ENCODE data around the gene SLCO2A1.

Gene SLCO2A1

GRCh38 chr3:133895208-133896001 is 134.3 kb downstream of the SLCO2A1 start, which contains the start of gene RAB6B:
RAB6B (minus strand) TSS chr3:133895882; CDS start chr3:133895466, 416 bp downstream.
- no peak for DNase-seq

- no peak for DNase-seq
Measured at GRCh38 chr3:133894353-133895207, 135.1 kb downstream of the SLCO2A1 start.

GRCh38 chr3:133893683-133894352 is 135.9 kb downstream of the SLCO2A1 start:
- DNase-seq, result no peak

GRCh38 chr3:133892541-133893231 is 137.0 kb downstream of the SLCO2A1 start:
- no peak for DNase-seq

- DNase-seq, result no peak
Measured at GRCh38 chr3:133891662-133892378, 137.9 kb downstream of the SLCO2A1 start.

GRCh38 chr3:133890972-133891644 is 138.6 kb downstream of the SLCO2A1 start:
- no peak for DNase-seq

- no peak for DNase-seq
Measured at GRCh38 chr3:133890037-133890436, 139.7 kb downstream of the SLCO2A1 start.

- DNase-seq, result no peak
Measured at GRCh38 chr3:133888726-133889340, 140.9 kb downstream of the SLCO2A1 start.

GRCh38 chr3:133887803-133888703 is 141.7 kb downstream of the SLCO2A1 start:
- no peak for DNase-seq

- no peak for DNase-seq
Measured at GRCh38 chr3:133887074-133887802, 142.5 kb downstream of the SLCO2A1 start.

- DNase-seq, result no peak
Measured at GRCh38 chr3:133886031-133886722, 143.5 kb downstream of the SLCO2A1 start.

- DNase-seq, result no peak
Measured at GRCh38 chr3:133884887-133885711, 144.6 kb downstream of the SLCO2A1 start.

- DNase-seq, result no peak
Measured at GRCh38 chr3:133884054-133884886, 145.5 kb downstream of the SLCO2A1 start.

- DNase-seq, result no peak
Measured at GRCh38 chr3:133883641-133884040, 146.1 kb downstream of the SLCO2A1 start.

GRCh38 chr3:133882986-133883586 is 146.6 kb downstream of the SLCO2A1 start:
- no peak for DNase-seq

All from activated naive CD4-positive, alpha-beta T cell (primary cell).